ENCODE data around the gene GPATCH3. TPM values are rescaled to one million over a fixed set of nuclear protein-coding genes. Genes with fewer than 3 reads are reported as not detected.

The GPATCH3 gene
- total RNA-seq, 1 donor from 2014 or later: 12.7 TPM

GRCh38 chr1:26932531-26932930 lies 32.3 kb upstream of the GPATCH3 start:
- no peaks in the 10 kb centered on the region for H3K9me3 Mint-ChIP-seq
- peaks cover 54% of the 10 kb centered on the region for H3K36me3 Mint-ChIP-seq (ENCODE audit: low read depth)
- no peak for DNase-seq (ENCODE audit: low spot score)
- H3K27ac Mint-ChIP-seq: no peak overlapping the region
- intact Hi-C loops (cut with micrococcal nuclease): no loop called here
- H3K4me3 Mint-ChIP-seq (ENCODE audit: low read depth): no peak overlapping the region
- H3K4me1 Mint-ChIP-seq (ENCODE audit: low read depth): no peaks in the 10 kb centered on the region
- H3K27me3 Mint-ChIP-seq (ENCODE audit: low read depth): no peaks in the 10 kb centered on the region

DNA sequence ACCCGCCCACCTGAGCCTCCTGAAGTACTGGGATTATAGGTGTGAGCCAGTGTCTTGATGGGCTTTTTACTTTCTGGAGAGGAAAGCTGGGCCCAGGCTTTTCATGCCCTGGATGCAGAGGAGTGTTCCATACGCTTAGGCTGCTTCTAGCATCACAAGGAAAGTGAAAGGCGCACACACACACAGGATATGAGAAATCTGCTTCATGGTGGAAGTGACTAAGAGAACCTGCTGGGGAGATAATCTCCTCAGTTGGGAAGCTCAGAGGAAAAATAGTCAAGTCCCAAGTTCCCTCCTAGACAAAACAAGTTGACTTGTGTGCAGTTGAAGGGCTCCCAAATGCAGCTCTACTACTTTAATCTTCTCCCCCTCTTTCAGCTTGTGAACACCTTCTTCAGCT lies 23.4 kb upstream of the GPATCH3 start:
- no peaks in the 10 kb centered on the region for H3K9me3 Mint-ChIP-seq
- no peaks in the 10 kb centered on the region for H3K27me3 Mint-ChIP-seq (ENCODE audit: low read depth)
- peaks cover 59% of the 10 kb centered on the region for H3K36me3 Mint-ChIP-seq (ENCODE audit: low read depth)
- DNase-seq (ENCODE audit: low spot score): no peak
- peak overlapping the region; percentile 94 for H3K4me3 Mint-ChIP-seq (ENCODE audit: low read depth)
- H3K4me1 Mint-ChIP-seq (ENCODE audit: low read depth): peaks cover 31% of the 10 kb centered on the region
- intact Hi-C loops (cut with micrococcal nuclease): no loop called here
- peak overlapping the region; percentile 5 for H3K27ac Mint-ChIP-seq

GRCh38 chr1:26922901-26923300 lies 22.6 kb upstream of the GPATCH3 start:
- Mint-ChIP-seq H3K9me3 (no peaks in the 10 kb centered on the region), H3K4me1 (ENCODE audit: low read depth) (peaks cover 31% of the 10 kb centered on the region), H3K36me3 (ENCODE audit: low read depth) (peaks cover 51% of the 10 kb centered on the region), H3K27me3 (ENCODE audit: low read depth) (no peaks in the 10 kb centered on the region), H3K4me3 (ENCODE audit: low read depth) (peak overlapping the region; percentile 94), H3K27ac (peak overlapping the region; percentile 89)
- DNase-seq (ENCODE audit: low spot score): no peak
- intact Hi-C loops (cut with micrococcal nuclease): no loop called here

GRCh38 chr1:26922431-26922729 lies 22.1 kb upstream of the GPATCH3 start:
- H3K4me1 Mint-ChIP-seq (ENCODE audit: low read depth): peaks cover 31% of the 10 kb centered on the region
- intact Hi-C loops (cut with micrococcal nuclease): no loop called here

DNA sequence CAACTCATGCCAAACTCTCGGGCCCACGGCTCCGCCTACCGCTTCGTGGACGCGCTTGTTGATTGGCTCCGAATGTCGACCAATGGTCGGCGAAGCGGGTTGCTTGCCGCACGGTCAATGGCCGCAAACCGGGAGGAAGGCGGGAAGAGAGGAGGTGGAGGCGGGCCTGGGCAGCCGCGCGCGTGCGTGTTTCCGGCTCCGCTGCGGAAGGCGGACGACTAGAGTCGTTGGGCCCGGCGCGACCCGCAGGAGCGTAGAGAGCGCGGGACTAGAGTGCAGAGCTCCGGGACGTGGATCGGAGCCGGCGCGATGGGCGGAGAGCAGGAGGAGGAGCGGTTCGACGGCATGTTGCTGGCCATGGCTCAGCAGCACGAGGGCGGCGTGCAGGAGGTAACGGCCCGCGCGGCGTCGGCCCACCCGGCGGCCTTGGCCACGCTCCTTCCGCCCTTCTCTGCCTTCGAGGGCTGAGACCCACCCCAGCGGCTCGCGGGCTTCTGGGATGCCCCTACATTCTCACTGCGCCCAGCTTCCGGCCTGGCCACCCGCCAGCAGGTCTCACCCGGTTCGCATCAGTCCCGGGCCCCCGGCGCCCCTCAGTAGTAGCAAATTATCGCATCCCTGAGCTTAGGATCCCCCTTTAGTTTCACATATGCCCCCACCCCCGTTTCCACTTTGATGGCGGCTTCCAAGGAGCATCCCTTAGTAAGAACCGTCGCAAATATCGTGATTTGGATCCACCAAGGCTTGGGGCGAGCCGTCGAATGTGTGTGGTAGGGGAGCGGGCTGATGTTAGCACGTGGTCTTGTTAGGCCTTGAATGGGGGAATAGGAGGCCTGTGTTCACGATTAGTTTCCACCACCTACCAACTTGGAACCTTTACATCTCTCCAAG lies 21.5 kb upstream of the GPATCH3 start, which contains the start of gene NUDC:
NUDC (plus strand) TSS at position 204 of the 891 bp plus-strand sequence; CDS start at position 310, 106 bp downstream.
- H3K4me1 Mint-ChIP-seq (ENCODE audit: low read depth): peaks cover 28% of the 10 kb centered on the region
- DNase-seq (ENCODE audit: low spot score): peak; percentile 97
- H3K36me3 Mint-ChIP-seq (ENCODE audit: low read depth): peaks cover 40% of the 10 kb centered on the region
- intact Hi-C loops (cut with micrococcal nuclease): loop anchor here (1.0 kb wide), 1 partner anchor 21 kb away; the partner anchor contains the start of gene GPATCH3
- no peaks in the 10 kb centered on the region for H3K9me3 Mint-ChIP-seq
- H3K27me3 Mint-ChIP-seq (ENCODE audit: low read depth): no peaks in the 10 kb centered on the region
- peak within 1 kb of the TSS; percentile 94 for H3K4me3 Mint-ChIP-seq (ENCODE audit: low read depth)
- peak within 1 kb of the TSS; percentile 95 for H3K27ac Mint-ChIP-seq

More at GRCh38 chr1:26922431-26922729, 22.1 kb upstream of the GPATCH3 start:
- H3K27me3 Mint-ChIP-seq (ENCODE audit: low read depth): no peaks in the 10 kb centered on the region
- H3K27ac Mint-ChIP-seq: peak overlapping the region; percentile 89
- DNase-seq (ENCODE audit: low spot score): no peak
- peak overlapping the region; percentile 94 for H3K4me3 Mint-ChIP-seq (ENCODE audit: low read depth)
- no peaks in the 10 kb centered on the region for H3K9me3 Mint-ChIP-seq
- peaks cover 46% of the 10 kb centered on the region for H3K36me3 Mint-ChIP-seq (ENCODE audit: low read depth)

- intact Hi-C loops (cut with micrococcal nuclease): loop anchor here (1.0 kb wide), 1 partner anchor 21 kb away; the partner anchor contains the start of gene GPATCH3
- peak overlapping the region; percentile 94 for H3K4me3 Mint-ChIP-seq (ENCODE audit: low read depth)
- no peaks in the 10 kb centered on the region for H3K27me3 Mint-ChIP-seq (ENCODE audit: low read depth)
- H3K9me3 Mint-ChIP-seq: no peaks in the 10 kb centered on the region
- H3K36me3 Mint-ChIP-seq (ENCODE audit: low read depth): peaks cover 33% of the 10 kb centered on the region
- no peak for DNase-seq (ENCODE audit: low spot score)
- H3K27ac Mint-ChIP-seq: peak overlapping the region; percentile 95
- peaks cover 27% of the 10 kb centered on the region for H3K4me1 Mint-ChIP-seq (ENCODE audit: low read depth)
These were observed 20.9 kb upstream of the GPATCH3 start for GRCh38 chr1:26921126-26921539.

DNA sequence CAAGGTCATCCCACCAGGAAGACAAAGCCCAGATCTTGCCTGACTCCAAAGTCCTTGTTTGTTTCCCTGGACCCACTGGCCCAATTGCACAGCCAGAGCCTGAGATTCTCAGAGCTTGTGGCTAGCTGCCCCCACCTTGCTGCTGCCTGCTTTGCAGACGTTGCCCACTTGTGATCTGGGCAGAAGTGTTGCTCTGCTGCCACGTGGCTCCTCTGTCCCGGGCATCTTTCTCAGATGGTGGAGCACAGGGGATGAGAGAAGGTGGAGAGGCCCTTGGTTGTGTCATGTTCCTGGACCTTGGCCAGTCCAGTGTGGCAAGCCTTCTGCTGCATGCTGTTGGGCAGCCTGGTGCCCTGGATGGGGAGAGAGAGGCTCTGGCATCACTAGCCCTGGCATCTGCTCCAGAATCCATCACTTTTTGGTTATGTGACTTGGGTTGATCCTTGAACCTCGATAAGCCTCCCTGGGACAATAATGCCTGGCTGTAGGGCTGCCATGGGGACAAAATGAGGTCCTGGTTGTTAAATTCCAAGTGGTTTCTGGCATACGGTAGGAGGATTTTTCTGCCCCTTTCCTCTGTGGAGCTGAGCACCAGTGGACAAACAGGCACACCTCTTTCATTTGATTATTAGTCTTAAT lies 15.1 kb upstream of the GPATCH3 start:
- no peaks in the 10 kb centered on the region for H3K27me3 Mint-ChIP-seq (ENCODE audit: low read depth)
- no peaks in the 10 kb centered on the region for H3K9me3 Mint-ChIP-seq
- intact Hi-C loops (cut with micrococcal nuclease): no loop called here
- no peak for DNase-seq (ENCODE audit: low spot score)
- H3K27ac Mint-ChIP-seq: no peak overlapping the region
- peaks cover 2% of the 10 kb centered on the region for H3K4me1 Mint-ChIP-seq (ENCODE audit: low read depth)
- no peak overlapping the region for H3K4me3 Mint-ChIP-seq (ENCODE audit: low read depth)
- H3K36me3 Mint-ChIP-seq (ENCODE audit: low read depth): no peaks in the 10 kb centered on the region

DNA sequence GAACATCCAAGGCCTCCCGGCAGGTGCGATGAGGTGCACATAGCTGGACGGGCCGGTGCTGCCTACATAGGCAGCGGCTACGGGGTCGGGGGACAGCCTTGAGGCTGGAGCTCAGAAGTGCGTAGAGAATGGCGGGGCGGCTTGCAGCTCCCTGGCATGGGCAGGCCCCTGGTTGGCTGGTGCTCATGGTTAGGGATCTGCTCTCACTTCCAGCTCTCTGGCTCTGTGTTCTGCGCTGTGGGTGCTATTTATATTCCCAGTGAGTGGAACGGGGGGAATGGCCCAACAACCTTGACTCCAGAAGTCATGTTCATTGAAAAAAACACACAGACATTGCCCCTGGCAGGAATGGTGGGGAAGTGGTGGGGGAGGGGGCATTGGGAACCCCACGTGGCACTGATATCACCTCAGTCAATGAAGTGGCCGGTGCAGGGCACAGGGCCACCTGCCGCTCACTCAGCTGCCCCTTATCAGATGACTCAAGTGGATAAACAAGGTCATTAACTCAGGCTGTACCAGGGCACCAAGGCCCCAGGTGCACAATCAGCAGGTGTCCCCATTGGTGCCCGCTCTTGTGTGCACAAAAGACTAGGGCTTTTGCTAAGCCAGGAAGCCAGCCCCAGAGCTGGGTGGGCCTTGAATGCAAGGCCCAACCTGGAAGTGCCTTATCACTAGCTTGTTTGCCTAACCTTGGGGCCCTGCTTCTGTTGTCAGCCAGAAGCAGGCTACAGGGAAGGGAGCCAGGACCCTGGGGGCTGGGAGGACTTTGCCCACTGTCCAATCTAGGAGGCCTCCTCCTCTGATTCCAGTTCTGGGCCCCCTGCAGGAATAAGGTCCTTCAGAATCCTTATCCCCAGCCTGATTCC lies 13.7 kb upstream of the GPATCH3 start, which contains the start of gene NR0B2:
NR0B2 (minus strand) TSS at position 222 of the 866 bp plus-strand sequence; CDS start at position 187, 35 bp downstream.
- Mint-ChIP-seq H3K4me1 (ENCODE audit: low read depth) (no peaks in the 10 kb centered on the region), H3K9me3 (no peaks in the 10 kb centered on the region), H3K27me3 (ENCODE audit: low read depth) (no peaks in the 10 kb centered on the region), H3K36me3 (ENCODE audit: low read depth) (no peaks in the 10 kb centered on the region), H3K27ac (no peak within 1 kb of the TSS), H3K4me3 (ENCODE audit: low read depth) (no peak within 1 kb of the TSS)
- intact Hi-C loops (cut with micrococcal nuclease): no loop called here
- DNase-seq (ENCODE audit: low spot score): no peak

- no peaks in the 10 kb centered on the region for H3K4me1 Mint-ChIP-seq (ENCODE audit: low read depth)
- no peak overlapping the region for H3K27ac Mint-ChIP-seq
- H3K9me3 Mint-ChIP-seq: no peaks in the 10 kb centered on the region
- H3K27me3 Mint-ChIP-seq (ENCODE audit: low read depth): no peaks in the 10 kb centered on the region
- intact Hi-C loops (cut with micrococcal nuclease): no loop called here
- no peaks in the 10 kb centered on the region for H3K36me3 Mint-ChIP-seq (ENCODE audit: low read depth)
- no peak overlapping the region for H3K4me3 Mint-ChIP-seq (ENCODE audit: low read depth)
- no peak for DNase-seq (ENCODE audit: low spot score)
These were observed 13.1 kb upstream of the GPATCH3 start for GRCh38 chr1:26913389-26913753.

DNA sequence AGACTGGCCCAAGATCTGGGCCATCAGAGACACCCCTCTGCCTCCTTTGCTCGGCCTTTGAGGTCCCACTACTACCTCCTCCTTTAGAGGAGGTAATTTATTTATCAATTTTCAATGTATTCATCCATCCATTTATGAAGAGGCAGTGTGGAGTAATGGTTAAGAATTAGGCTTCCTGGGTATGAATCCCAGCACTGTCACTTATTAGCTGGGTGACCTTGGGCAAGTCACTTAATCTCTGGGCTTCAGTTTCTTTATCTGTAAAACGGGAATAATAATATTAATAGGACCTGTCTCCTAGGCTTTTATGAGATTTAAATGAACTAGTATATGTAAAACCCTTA lies 11.9 kb upstream of the GPATCH3 start:
- no peak overlapping the region for H3K4me3 Mint-ChIP-seq (ENCODE audit: low read depth)
- no peaks in the 10 kb centered on the region for H3K36me3 Mint-ChIP-seq (ENCODE audit: low read depth)
- no peak for DNase-seq (ENCODE audit: low spot score)
- no peaks in the 10 kb centered on the region for H3K4me1 Mint-ChIP-seq (ENCODE audit: low read depth)
- intact Hi-C loops (cut with micrococcal nuclease): no loop called here
- H3K27ac Mint-ChIP-seq: no peak overlapping the region
- no peaks in the 10 kb centered on the region for H3K9me3 Mint-ChIP-seq
- peaks cover under 1% of the 10 kb centered on the region for H3K27me3 Mint-ChIP-seq (ENCODE audit: low read depth)

- peaks cover 3% of the 10 kb centered on the region for H3K27me3 Mint-ChIP-seq (ENCODE audit: low read depth)
- no peak overlapping the region for H3K27ac Mint-ChIP-seq
- intact Hi-C loops (cut with micrococcal nuclease): no loop called here
- DNase-seq (ENCODE audit: low spot score): no peak
- no peaks in the 10 kb centered on the region for H3K4me1 Mint-ChIP-seq (ENCODE audit: low read depth)
- no peaks in the 10 kb centered on the region for H3K9me3 Mint-ChIP-seq
- H3K4me3 Mint-ChIP-seq (ENCODE audit: low read depth): no peak overlapping the region
- H3K36me3 Mint-ChIP-seq (ENCODE audit: low read depth): no peaks in the 10 kb centered on the region
These were observed 11.3 kb upstream of the GPATCH3 start for GRCh38 chr1:26911399-26912146.

Data from activated T-helper 2 cell treated with anti-CD3 and anti-CD28 coated beads, Interferon-gamma antibody, Interleukin-2, Interleukin-4, amounts not matched to agents 10 μg/mL and 5 μg/mL and 100 μg/mL, durations not matched to agents 14 hours and 24 hours and 36 hours (primary cell).